H9 (cell line): ENCODE data around the gene MALRD1. TPM values are rescaled to one million over a fixed set of nuclear protein-coding genes. Genes with fewer than 3 reads are reported as not detected.

ENCODE experiments used
- DNase-seq: peaks from one replicate; pipeline ENCODE4 v3.0.0-alpha.2; 2017
- H2AFZ ChIP-seq: one replicate; pipeline ENCODE4 v1.6.1; 2013; ENCODE audit warnings: mild to moderate bottlenecking, low read length, control low read depth, moderate library complexity
- H2AK5ac ChIP-seq: 2 replicates; pipeline ENCODE4 v1.6.1; 2013; ENCODE audit warnings: low read length, control low read depth, mixed read lengths; ENCODE audit not compliant: insufficient read length
- H2BK120ac ChIP-seq: one replicate; pipeline ENCODE4 v1.6.1; 2013; ENCODE audit warnings: low read depth, mild to moderate bottlenecking, low read length, control low read depth, inconsistent platforms; ENCODE audit not compliant: poor library complexity, severe bottlenecking
- H2BK12ac ChIP-seq: 2 replicates; pipeline ENCODE4 v1.6.1; 2013; ENCODE audit warnings: low read length, control low read depth, mixed read lengths, low read depth; ENCODE audit not compliant: insufficient read length
- H2BK15ac ChIP-seq: 2 replicates; pipeline ENCODE4 v1.6.1; 2013; ENCODE audit warnings: low read depth, low read length, control low read depth
- H2BK20ac ChIP-seq: one replicate; pipeline ENCODE4 v1.6.1; 2013; ENCODE audit warnings: low read depth, mild to moderate bottlenecking, low read length, control low read depth, inconsistent platforms; ENCODE audit not compliant: poor library complexity, severe bottlenecking
- H2BK5ac ChIP-seq: 2 replicates; pipeline ENCODE4 v1.6.1; 2013; ENCODE audit warnings: low read length, control low read depth, mixed read lengths; ENCODE audit not compliant: insufficient read length
- H3K14ac ChIP-seq: 2 replicates; pipeline ENCODE4 v1.6.1; 2013; ENCODE audit warnings: low read length, control low read depth; ENCODE audit not compliant: insufficient read depth
- H3K18ac ChIP-seq: 2 replicates; pipeline ENCODE4 v1.6.1; 2013; ENCODE audit warnings: low read depth, mild to moderate bottlenecking, mixed read lengths, low read length, control low read depth; ENCODE audit not compliant: insufficient read length
- H3K23ac ChIP-seq: 2 replicates; pipeline ENCODE4 v1.6.1; 2013; ENCODE audit warnings: low read length, control low read depth, mixed read lengths, low read depth; ENCODE audit not compliant: insufficient read length
- H3K23me2 ChIP-seq: 2 replicates; pipeline ENCODE4 v1.6.1; 2013; ENCODE audit warnings: low read depth, mild to moderate bottlenecking, mixed read lengths, low read length, control low read depth; ENCODE audit not compliant: insufficient read length, poor library complexity, severe bottlenecking
- H3K27ac ChIP-seq: 2 replicates; pipeline ENCODE4 v1.5.1; 2013; ENCODE audit warnings: low read length, control low read depth, mixed read lengths, low read depth; ENCODE audit not compliant: insufficient read length
- H3K27me3 ChIP-seq: 2 replicates; pipeline ENCODE4 v1.6.1; 2013; ENCODE audit warnings: low read length, control low read depth, inconsistent platforms; ENCODE audit not compliant: insufficient read depth
- H3K4ac ChIP-seq: 2 replicates; pipeline ENCODE4 v1.6.1; 2013; ENCODE audit warnings: low read depth, mild to moderate bottlenecking, control low read depth, inconsistent platforms, low read length, moderate library complexity
- H3K4me1 ChIP-seq: 2 replicates; pipeline ENCODE4 v1.6.1; 2013; ENCODE audit warnings: low read length, control low read depth, inconsistent platforms; ENCODE audit not compliant: insufficient read depth
- H3K4me2 ChIP-seq: 2 replicates; pipeline ENCODE4 v1.6.1; 2013; ENCODE audit warnings: low read length, control low read depth, mixed read lengths; ENCODE audit not compliant: insufficient read length, insufficient read depth
- H3K56ac ChIP-seq: 2 replicates; pipeline ENCODE4 v1.6.1; 2013; ENCODE audit warnings: low read depth, mild to moderate bottlenecking, mixed read lengths, low read length, control low read depth; ENCODE audit not compliant: insufficient read length
- H3K79me1 ChIP-seq: 2 replicates; pipeline ENCODE4 v1.6.1; 2013; ENCODE audit warnings: low read depth, mild to moderate bottlenecking, moderate library complexity, low read length, control low read depth, inconsistent platforms; ENCODE audit not compliant: insufficient read depth, poor library complexity, severe bottlenecking
- H3K79me2 ChIP-seq: 2 replicates; pipeline ENCODE4 v1.6.1; 2013; ENCODE audit warnings: low read length, control low read depth, inconsistent platforms; ENCODE audit not compliant: insufficient read depth
- H3K9ac ChIP-seq: 2 replicates; pipeline ENCODE4 v1.6.1; 2013; ENCODE audit warnings: low read length, control low read depth, mixed read lengths; ENCODE audit not compliant: insufficient read length; ENCODE audit errors: extremely low read depth
- H3K9me3 ChIP-seq: one replicate; pipeline ENCODE4 v1.6.1; 2013; ENCODE audit warnings: low read depth, low read length, inconsistent platforms; ENCODE audit not compliant: control insufficient read depth
- H3T11ph ChIP-seq: one replicate; pipeline ENCODE4 v1.6.1; 2013; ENCODE audit warnings: mild to moderate bottlenecking, low read length, control low read depth, inconsistent platforms
- H4K20me1 ChIP-seq: one replicate; pipeline ENCODE4 v1.6.1; 2013; ENCODE audit not compliant: control insufficient read depth, insufficient read length, insufficient read depth
- H4K5ac ChIP-seq: 2 replicates; pipeline ENCODE4 v1.6.1; 2013; ENCODE audit warnings: low read depth, mild to moderate bottlenecking, mixed read lengths, low read length, control low read depth; ENCODE audit not compliant: insufficient read length
- H4K8ac ChIP-seq: replicated peaks from 2 replicates; pipeline ENCODE4 v1.6.1; 2013; ENCODE audit warnings: low read length, control low read depth, mixed read lengths, low read depth; ENCODE audit not compliant: insufficient read length
- H4K91ac ChIP-seq: 2 replicates; pipeline ENCODE4 v1.6.1; 2013; ENCODE audit warnings: low read depth, mild to moderate bottlenecking, moderate library complexity, mixed read lengths, low read length, control low read depth; ENCODE audit not compliant: insufficient read length
- H3K27ac Mint-ChIP-seq, 3 experiments: 2 replicates in 2 of 3; 3 replicates in 1 of 3; pipeline ENCODE4 v1.8.0; 2020 to 2021; ENCODE audit warnings: mixed read lengths in 3 of 3, mild to moderate bottlenecking in 1 of 3, moderate library complexity in 1 of 3
- H3K27me3 Mint-ChIP-seq: 2 replicates; pipeline ENCODE4 v1.8.0; 2021; ENCODE audit warnings: low read depth, mild to moderate bottlenecking, moderate library complexity, mixed read lengths
- H3K36me3 Mint-ChIP-seq, 3 experiments: 2 replicates in 2 of 3; 3 replicates in 1 of 3; pipeline ENCODE4 v1.8.0; 2020 to 2021; ENCODE audit warnings: low read depth in 3 of 3, mixed read lengths in 3 of 3; ENCODE audit not compliant: insufficient read depth in 1 of 3
- H3K4me1 Mint-ChIP-seq, 2 experiments: 2 replicates each; pipeline ENCODE4 v1.8.0; 2020; ENCODE audit warnings: mixed read lengths in 2 of 2
- H3K4me3 Mint-ChIP-seq, 2 experiments: 2 replicates in 1 of 2; 3 replicates in 1 of 2; pipeline ENCODE4 v1.8.0; 2020 to 2021; ENCODE audit warnings: mild to moderate bottlenecking in 2 of 2, mixed read lengths in 2 of 2, moderate library complexity in 1 of 2
- H3K9me3 Mint-ChIP-seq, 2 experiments: 2 replicates in 1 of 2; 3 replicates in 1 of 2; pipeline ENCODE4 v1.8.0; 2020; ENCODE audit warnings: mild to moderate bottlenecking in 2 of 2, mixed read lengths in 2 of 2, moderate library complexity in 1 of 2
- WGBS: extraction: QIAGEN DNeasy Blood & Tissue Kit; methylation state at CpG from one replicate; pipeline ENCODE4 v1.1.7; 2013; ENCODE audit warnings: missing lambda C conversion rate, low lambda C conversion rate, mixed read lengths; ENCODE audit not compliant: insufficient read length; ENCODE audit errors: extremely low coverage; 5-methylcytosine and 5-hydroxymethylcytosine counted together
- total RNA-seq: library from RNA; stranded (reverse); gene quantifications from 2 replicates; pipeline ENCODE4 v1.2.1, GENCODE V29; 2021
- TF ChIP-seq, protein P1 (sequence below): fragments of 200-600 bp; sonication (generic); conservative IDR thresholded peaks from 3 replicates; pipeline ENCODE4 v1.8.0; 2021; ENCODE audit warnings: antibody characterized with exemption, mild to moderate bottlenecking

Gene MALRD1
- total RNA-seq, 1 experiment from 2014 or later, result 0.20 TPM

GRCh38 chr10:19578571-19578970 is 530.0 kb downstream of the MALRD1 start:
- Histone ChIP-seq H3K4me1 (no peaks in the 10 kb centered on the region), H3K79me1 (no peaks in the 10 kb centered on the region), H4K91ac (no peak overlapping the region), H4K5ac (no peak overlapping the region), H4K20me1 (no peaks in the 10 kb centered on the region), H2AFZ (no peak overlapping the region), H2BK12ac (no peak overlapping the region), H3K27me3 (no peaks in the 10 kb centered on the region), H3K9ac (no peak overlapping the region), H3K9me3 (no peaks in the 10 kb centered on the region), H3T11ph (no peak overlapping the region), H2BK20ac (no peak overlapping the region), H3K4me2 (no peak overlapping the region), H2AK5ac (no peak overlapping the region), H2BK120ac (no peak overlapping the region), H2BK5ac (no peak overlapping the region), H2BK15ac (no peak overlapping the region), H3K56ac (no peak overlapping the region), H3K27ac (no peak overlapping the region), H3K18ac (no peak overlapping the region), H3K23me2 (no peaks in the 10 kb centered on the region), H3K4ac (no peak overlapping the region), H3K79me2 (no peaks in the 10 kb centered on the region), H4K8ac (no peak overlapping the region), H3K14ac (no peak overlapping the region), H3K23ac (no peak overlapping the region)
- Mint-ChIP-seq H3K27ac (no peak overlapping the region), H3K36me3 (no peaks in the 10 kb centered on the region), H3K4me1 (peaks cover 4% of the 10 kb centered on the region in 2 experiments; a peak in 3 of 4 replicates), H3K4me3 (no peak overlapping the region), H3K9me3 (no peaks in the 10 kb centered on the region; a peak in 1 of 5 replicates), H3K27me3 (no peaks in the 10 kb centered on the region)
- WGBS, result no CpG with 5 or more reads among the region's 6 CpGs
- no peak for DNase-seq
- TF ChIP-seq, protein P1, sequence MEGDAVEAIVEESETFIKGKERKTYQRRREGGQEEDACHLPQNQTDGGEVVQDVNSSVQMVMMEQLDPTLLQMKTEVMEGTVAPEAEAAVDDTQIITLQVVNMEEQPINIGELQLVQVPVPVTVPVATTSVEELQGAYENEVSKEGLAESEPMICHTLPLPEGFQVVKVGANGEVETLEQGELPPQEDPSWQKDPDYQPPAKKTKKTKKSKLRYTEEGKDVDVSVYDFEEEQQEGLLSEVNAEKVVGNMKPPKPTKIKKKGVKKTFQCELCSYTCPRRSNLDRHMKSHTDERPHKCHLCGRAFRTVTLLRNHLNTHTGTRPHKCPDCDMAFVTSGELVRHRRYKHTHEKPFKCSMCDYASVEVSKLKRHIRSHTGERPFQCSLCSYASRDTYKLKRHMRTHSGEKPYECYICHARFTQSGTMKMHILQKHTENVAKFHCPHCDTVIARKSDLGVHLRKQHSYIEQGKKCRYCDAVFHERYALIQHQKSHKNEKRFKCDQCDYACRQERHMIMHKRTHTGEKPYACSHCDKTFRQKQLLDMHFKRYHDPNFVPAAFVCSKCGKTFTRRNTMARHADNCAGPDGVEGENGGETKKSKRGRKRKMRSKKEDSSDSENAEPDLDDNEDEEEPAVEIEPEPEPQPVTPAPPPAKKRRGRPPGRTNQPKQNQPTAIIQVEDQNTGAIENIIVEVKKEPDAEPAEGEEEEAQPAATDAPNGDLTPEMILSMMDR, result no peak
